ENCODE data around the gene CCDC78. TPM values are rescaled to one million over a fixed set of nuclear protein-coding genes. Genes with fewer than 3 reads are reported as not detected.

Gene CCDC78
- total RNA-seq (2012; rRNA removed): 0.54 and 0.56 TPM in 2 replicates
- 4.6 and 5.5 TPM in 2 replicates for polyA plus RNA-seq (2012; rRNA removed)
- polyA plus RNA-seq (2012; cell fraction: cytosol; rRNA removed): 0.21 and 1.0 TPM in 2 replicates
- 31.9 and 80.5 TPM in 2 replicates for polyA plus RNA-seq (2012; cell fraction: nucleus; rRNA removed; ENCODE audit: low replicate concordance)
- Bru-seq, nascent RNA: percentile 32 among the genes with signal in this experiment
- percentile 37 among the genes with signal in this experiment for BruChase-seq, experiment 1, labeled RNA remaining after a 6-hour chase
- BruChase-seq, experiment 2, labeled RNA remaining after a 2-hour chase: percentile 20 among the genes with signal in this experiment
- long read RNA-seq, partial matches to known transcripts: 1 of 3 reads
- long read RNA-seq, other reads (novel, unspliced or antisense): 2 of 3 reads

GRCh38 chr16:726438-727290 lies at the start of gene CCDC78, which contains the start of gene HAGHL:
TSS of gene CCDC78 (minus strand) at chr16:726443. CDS start at chr16:726367, 76 bp downstream.
TSS of gene HAGHL (plus strand) at chr16:727106. CDS start at chr16:727510, 404 bp downstream.
- peaks cover 9% of the 10 kb centered on the region for H3K4me1 ChIP-seq (ENCODE audit: control insufficient read depth, insufficient read depth, low read length)
- peaks cover 5% of the 10 kb centered on the region; the same call in 1 of the 2 replicates for H3K36me3 ChIP-seq (ENCODE audit: control insufficient read depth, insufficient read depth, low read length)
- peak within 1 kb of the TSS; percentile 98 for H3K4me2 ChIP-seq (ENCODE audit: low read depth, low read length)
- peak within 1 kb of the TSS; percentile 96 to 100 for H4K8ac ChIP-seq (ENCODE audit: low read depth in 2 of 2, low read length in 2 of 2)
- H2BK20ac ChIP-seq (ENCODE audit: low read depth, low read length): no peak within 1 kb of the TSS
- POLR2A ChIA-PET (ENCODE audit: unreplicated experiment): no interaction called here
- TF ChIP-seq CTCF (conservative IDR thresholded peaks at IDR 0.05; ENCODE audit: low read depth, low read length): no peak
- TF ChIP-seq USF2 (IDR thresholded peaks at IDR 0.05; ENCODE audit: low read depth, low read length): 0 out of 2 replicates have a peak, but pooled peaks have one; percentile 32
- TF ChIP-seq POLR2A (IDR thresholded peaks at IDR 0.05; ENCODE audit: low read depth, low read length): no peak
- no peak for TF ChIP-seq RFX5 (IDR thresholded peaks at IDR 0.05; ENCODE audit: low read depth, low read length)
- no peak for TF ChIP-seq RCOR1 (IDR thresholded peaks at IDR 0.05; ENCODE audit: insufficient replicate concordance, low read length)
- TF ChIP-seq RAD21 (IDR thresholded peaks at IDR 0.05; ENCODE audit: low read length): no peak
- WGBS, 2 experiments (ENCODE audit: extremely low coverage in 2 of 2, insufficient read length in 1 of 2): 7% methylated on average over 17 of the region's 88 CpGs; no CpG with 5 or more reads in 1 of the 2 experiments
- H3K27ac ChIP-seq (ENCODE audit: insufficient read depth, low read length): peak within 1 kb of the TSS; percentile 76; the same call in 1 of the 2 replicates
- H4K20me1 ChIP-seq (ENCODE audit: insufficient read depth, low read length): peaks cover 4% of the 10 kb centered on the region
- H3K9ac ChIP-seq (ENCODE audit: low read depth, low read length): peak within 1 kb of the TSS; percentile 90
- H4K91ac ChIP-seq (ENCODE audit: insufficient read depth, low read depth, low read length): peak within 1 kb of the TSS; percentile 96
- peak within 1 kb of the TSS; percentile 99 for H2AK9ac ChIP-seq (replicated peaks; ENCODE audit: low read depth, low read length, poor library complexity)
- peak within 1 kb of the TSS; percentile 93 for H2AFZ ChIP-seq (replicated peaks; ENCODE audit: low read length, poor library complexity)
- in situ Hi-C loops (cut with MboI; ENCODE audit: low sequenced_read_pairs): no loop called here
- H3K4me3 ChIP-seq (ENCODE audit: insufficient read depth, low read depth, low read length): peak within 1 kb of the TSS; percentile 62
- peak within 1 kb of the TSS; percentile 50; the same call in 1 of the 2 replicates for H3K18ac ChIP-seq (ENCODE audit: low read depth, low read length)
- H3K14ac ChIP-seq (replicated peaks; ENCODE audit: low read depth, low read length): peak within 1 kb of the TSS; percentile 99
- H3K79me1 ChIP-seq (ENCODE audit: low read depth in 1 of 2, low read length in 2 of 2): peaks cover 0 to 5% of the 10 kb centered on the region in 2 experiments; a peak in 1 of 4 replicates
- peaks cover 2% of the 10 kb centered on the region; the same call in 1 of the 2 replicates for H3K9me1 ChIP-seq (ENCODE audit: insufficient read depth, low read length)
- no peak within 1 kb of the TSS for H2BK5ac ChIP-seq (ENCODE audit: low read depth, low read length, poor library complexity, severe bottlenecking)
- peak within 1 kb of the TSS; percentile 80; the same call in 1 of the 3 replicates for H2BK15ac ChIP-seq (ENCODE audit: low read depth, low read length)
- peak within 1 kb of the TSS; percentile 62 for H4K5ac ChIP-seq (ENCODE audit: low read depth, low read length)
- dilution Hi-C loops (cut with HindIII; ENCODE audit: low sequenced_read_pairs, unreplicated experiment): no loop called here
- intact Hi-C loops (cut with micrococcal nuclease): loop anchor here (5.0 kb wide), 1 partner anchor 61 kb away; the partner anchor contains the start of genes CHTF18 and RPUSD1
- ATAC-seq (ENCODE audit: low read depth): peak; percentile 56
- H3K4ac ChIP-seq (ENCODE audit: low read depth, low read length): peak within 1 kb of the TSS; percentile 98
- H2AK5ac ChIP-seq (ENCODE audit: low read depth, low read length): peak within 1 kb of the TSS; percentile 100
- BruUV-seq (replicated peaks): no TSS peak
- no peaks in the 10 kb centered on the region for H3K9me3 ChIP-seq (ENCODE audit: control insufficient read depth, insufficient read depth, low read length)
- CTCF ChIA-PET: no interaction called here
- H3K56ac ChIP-seq (ENCODE audit: extremely low read depth, insufficient read depth, low read length): no peak within 1 kb of the TSS
- peak within 1 kb of the TSS; percentile 60 for H2BK120ac ChIP-seq (ENCODE audit: low read depth, low read length)
- peak; percentile 34 for DNase-seq
- peak within 1 kb of the TSS; percentile 99 for H3K23ac ChIP-seq (ENCODE audit: low read depth, low read length)
- no peaks in the 10 kb centered on the region for H3K27me3 ChIP-seq (ENCODE audit: control insufficient read depth, insufficient read depth, low read length)

Data from IMR-90 (cell line).